WERI-Rb-1 (cell line): Measurements from ENCODE around the gene ERBIN.

Experiments
- DNase-seq: peaks from one replicate; pipeline ENCODE4 v3.0.0-alpha.2; 2020
- H3K27ac ChIP-seq: fragments of 250-450 bp; sonication (Bioruptor Pico); 2 replicates; pipeline ENCODE4 v1.5.1; 2020; ENCODE audit warnings: mild to moderate bottlenecking, moderate library complexity
- H3K27me3 ChIP-seq: fragments of 250-450 bp; sonication (Bioruptor Pico); 2 replicates; pipeline ENCODE4 v1.5.1; 2021; ENCODE audit warnings: mild to moderate bottlenecking, low read depth, moderate library complexity; ENCODE audit not compliant: insufficient read depth, severe bottlenecking
- H3K36me3 ChIP-seq: fragments of 250-450 bp; sonication (Bioruptor Pico); 2 replicates; pipeline ENCODE4 v1.5.1; 2020; ENCODE audit warnings: mild to moderate bottlenecking, moderate library complexity
- H3K4me3 ChIP-seq: 2 replicates; pipeline ENCODE4 v1.5.1; 2011; ENCODE audit warnings: low read depth, mild to moderate bottlenecking, control low read depth, low read length
- H3K9me3 ChIP-seq: fragments of 250-450 bp; sonication (Bioruptor Pico); 2 replicates; pipeline ENCODE4 v1.5.1; 2021; ENCODE audit warnings: mild to moderate bottlenecking, moderate library complexity; ENCODE audit not compliant: severe bottlenecking
- TF ChIP-seq, protein P1 (sequence below): IDR thresholded peaks from 2 replicates; pipeline ENCODE4 v1.5.1; 2011; ENCODE audit warnings: low read depth, mild to moderate bottlenecking, control low read depth, inconsistent platforms, low read length

The ERBIN gene

DNA sequence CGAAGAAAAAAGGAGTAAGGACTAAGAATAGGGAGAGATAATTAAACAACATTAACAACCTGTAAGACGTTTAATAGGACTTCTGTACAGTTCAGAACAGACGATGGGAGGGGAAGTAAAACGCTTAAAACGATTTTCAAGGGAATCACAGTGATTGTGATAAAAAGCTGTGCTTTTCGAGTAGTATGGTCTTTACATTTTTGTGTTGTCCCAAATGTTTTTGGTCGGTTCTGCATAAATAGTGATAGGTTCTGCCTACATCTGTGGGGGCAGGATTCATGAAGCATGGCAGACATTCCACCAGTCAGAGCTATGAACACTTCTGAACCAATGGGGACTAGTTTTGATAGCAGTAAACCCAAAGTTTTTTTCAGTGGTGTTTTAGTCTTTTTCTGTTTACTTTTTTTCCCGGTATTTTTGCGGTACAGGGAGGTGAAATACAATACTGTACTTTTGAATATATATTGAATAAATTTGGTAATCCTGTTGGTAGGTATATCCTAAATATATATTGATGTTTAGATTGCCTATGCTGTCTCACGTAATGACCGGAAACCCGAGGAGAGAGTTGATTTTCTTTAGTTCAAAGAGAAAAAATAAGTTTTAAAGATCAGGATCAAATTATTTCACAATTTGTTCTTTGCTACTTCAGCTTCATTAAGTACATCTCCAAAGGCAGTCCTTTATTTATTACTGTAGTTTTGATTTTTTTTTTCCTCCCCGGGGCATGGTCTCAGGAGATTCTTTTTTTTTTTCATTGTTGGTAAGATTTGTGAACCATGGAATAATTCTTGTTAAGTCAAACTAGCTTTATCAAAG is 1.3 kb downstream of the ERBIN start:
- peaks cover 10% of the 10 kb centered on the region; the same call in 1 of the 2 replicates for H3K36me3 ChIP-seq
- no peaks in the 10 kb centered on the region for H3K27me3 ChIP-seq
- DNase-seq, result no peak
- H3K27ac ChIP-seq, result peak overlapping the region; percentile 99
- H3K4me3 ChIP-seq, result peak overlapping the region; percentile 69
- TF ChIP-seq, protein P1, sequence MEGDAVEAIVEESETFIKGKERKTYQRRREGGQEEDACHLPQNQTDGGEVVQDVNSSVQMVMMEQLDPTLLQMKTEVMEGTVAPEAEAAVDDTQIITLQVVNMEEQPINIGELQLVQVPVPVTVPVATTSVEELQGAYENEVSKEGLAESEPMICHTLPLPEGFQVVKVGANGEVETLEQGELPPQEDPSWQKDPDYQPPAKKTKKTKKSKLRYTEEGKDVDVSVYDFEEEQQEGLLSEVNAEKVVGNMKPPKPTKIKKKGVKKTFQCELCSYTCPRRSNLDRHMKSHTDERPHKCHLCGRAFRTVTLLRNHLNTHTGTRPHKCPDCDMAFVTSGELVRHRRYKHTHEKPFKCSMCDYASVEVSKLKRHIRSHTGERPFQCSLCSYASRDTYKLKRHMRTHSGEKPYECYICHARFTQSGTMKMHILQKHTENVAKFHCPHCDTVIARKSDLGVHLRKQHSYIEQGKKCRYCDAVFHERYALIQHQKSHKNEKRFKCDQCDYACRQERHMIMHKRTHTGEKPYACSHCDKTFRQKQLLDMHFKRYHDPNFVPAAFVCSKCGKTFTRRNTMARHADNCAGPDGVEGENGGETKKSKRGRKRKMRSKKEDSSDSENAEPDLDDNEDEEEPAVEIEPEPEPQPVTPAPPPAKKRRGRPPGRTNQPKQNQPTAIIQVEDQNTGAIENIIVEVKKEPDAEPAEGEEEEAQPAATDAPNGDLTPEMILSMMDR, result no peak
- H3K9me3 ChIP-seq, result no peaks in the 10 kb centered on the region

DNA sequence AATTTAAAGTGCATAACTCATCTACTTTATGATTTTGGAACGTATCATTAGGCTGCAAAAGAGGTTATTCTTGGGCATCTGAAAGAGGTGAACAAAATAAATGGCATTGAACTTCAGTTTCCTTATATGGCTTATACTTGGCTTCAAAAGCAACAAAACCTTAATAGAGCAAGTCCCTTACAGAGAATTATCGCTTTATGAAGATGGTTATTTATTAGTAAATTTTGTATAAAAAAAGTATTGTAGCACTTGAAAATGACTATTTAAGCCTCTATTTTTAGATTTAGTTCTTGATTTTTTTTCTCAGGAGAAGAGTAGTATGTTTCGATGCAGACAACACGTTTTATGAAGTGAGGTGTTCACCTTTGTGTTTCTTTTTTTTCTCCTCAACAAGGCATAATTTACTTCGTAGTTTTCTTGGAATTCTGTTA is 2.0 kb downstream of the ERBIN start:
- H3K4me3 ChIP-seq, result peak overlapping the region; percentile 69
- H3K9me3 ChIP-seq, result no peaks in the 10 kb centered on the region
- TF ChIP-seq, protein P1, result no peak
- DNase-seq, result no peak
- H3K27me3 ChIP-seq, result no peaks in the 10 kb centered on the region
- H3K27ac ChIP-seq, result no peak overlapping the region
- peaks cover 10% of the 10 kb centered on the region; the same call in 1 of the 2 replicates for H3K36me3 ChIP-seq

GRCh38 chr5:65928860-65929259 is 2.5 kb downstream of the ERBIN start:
- no peak for DNase-seq
- no peak overlapping the region; the same call in 1 of the 2 replicates for H3K4me3 ChIP-seq
- TF ChIP-seq, protein P1, result no peak
- no peak overlapping the region for H3K27ac ChIP-seq
- H3K27me3 ChIP-seq, result no peaks in the 10 kb centered on the region
- H3K36me3 ChIP-seq, result peaks cover 10% of the 10 kb centered on the region; the same call in 1 of the 2 replicates
- no peaks in the 10 kb centered on the region for H3K9me3 ChIP-seq

DNA sequence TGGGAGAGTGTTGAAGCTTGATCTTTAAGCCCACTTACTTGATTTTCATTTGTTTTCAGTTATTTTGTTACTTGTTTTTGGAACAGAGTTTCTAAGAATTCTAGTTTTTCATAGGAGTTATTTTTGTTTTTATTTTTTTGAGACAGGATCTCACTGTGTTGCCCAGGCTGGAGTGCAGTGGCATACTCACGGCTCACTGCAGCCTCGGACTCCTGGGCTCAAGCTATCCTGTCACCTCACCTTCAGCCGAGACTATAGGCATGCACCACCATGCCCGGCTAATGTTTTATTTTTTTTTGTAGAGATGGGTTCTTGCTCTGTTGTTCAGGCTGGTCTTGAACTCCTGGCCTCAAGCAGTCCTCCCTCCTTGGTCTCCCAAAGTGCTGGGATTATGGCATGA is 6.3 kb downstream of the ERBIN start:
- DNase-seq, result no peak
- H3K36me3 ChIP-seq, result 0 out of 2 replicates have a peak, but pooled peaks cover 6% of the 10 kb centered on the region
- H3K27ac ChIP-seq, result no peak overlapping the region
- no peaks in the 10 kb centered on the region for H3K9me3 ChIP-seq
- no peaks in the 10 kb centered on the region for H3K27me3 ChIP-seq
- H3K4me3 ChIP-seq, result no peak overlapping the region
- TF ChIP-seq, protein P1, result no peak

GRCh38 chr5:65933295-65933694 is 6.9 kb downstream of the ERBIN start:
- Histone ChIP-seq H3K27ac (no peak overlapping the region), H3K36me3 (0 out of 2 replicates have a peak, but pooled peaks cover 6% of the 10 kb centered on the region), H3K4me3 (no peak overlapping the region), H3K27me3 (no peaks in the 10 kb centered on the region), H3K9me3 (no peaks in the 10 kb centered on the region)
- TF ChIP-seq, protein P1, result no peak
- no peak for DNase-seq
